Upper lobe of right lung (tissue), 1 donor: ENCODE measurements around the gene CDH3. TPM values are rescaled to one million over a fixed set of nuclear protein-coding genes. Genes with fewer than 3 reads are reported as not detected.

Experiments used
- ATAC-seq: fragments of 200-7000 bp; cut with Tn5 transposase; one replicate; pipeline ENCODE4 v1.9.1; 2020; ENCODE audit warnings: mild to moderate bottlenecking, moderate library complexity
- DNase-seq: peaks from one replicate; pipeline ENCODE4 v3.0.0-alpha.2; 2020
- H3K27ac ChIP-seq: fragments of 200-600 bp; one replicate; pipeline ENCODE4 v1.8.0; 2022
- H3K27me3 ChIP-seq: fragments of 200-600 bp; one replicate; pipeline ENCODE4 v1.8.0; 2022; ENCODE audit warnings: mild to moderate bottlenecking
- H3K36me3 ChIP-seq: fragments of 200-600 bp; one replicate; pipeline ENCODE4 v1.8.0; 2022
- H3K4me1 ChIP-seq: fragments of 200-600 bp; one replicate; pipeline ENCODE4 v1.8.0; 2022
- H3K4me3 ChIP-seq: fragments of 200-600 bp; one replicate; pipeline ENCODE4 v1.8.0; 2022; ENCODE audit warnings: mild to moderate bottlenecking
- H3K9me3 ChIP-seq: fragments of 200-600 bp; one replicate; pipeline ENCODE4 v1.8.0; 2022
- CTCF ChIP-seq: fragments of 200-600 bp; IDR thresholded peaks from one replicate; pipeline ENCODE4 v1.8.0; 2022; ENCODE audit warnings: antibody characterized with exemption
- intact Hi-C: fragments of 100-400 bp; cut with DNase I; formaldehyde crosslinking; loops from one replicate; pipeline ENCODE4 v1.11.0; 2022
- total RNA-seq: library from RNA; stranded (reverse); fragmentation: NEBNext Ultra II Directional; extraction: Animal tissue kit (Norgen Biotek cat#: 25700); gene quantifications from one replicate; pipeline ENCODE4 v1.2.1, GENCODE V29; 2021
- donor health status: DM: no; HTN: yes; CAD: no; lungs with severe emphysema.

The CDH3 gene
- total RNA-seq, 1 donor from 2014 or later: 9.6 TPM

- Histone ChIP-seq H3K4me3 (no peak overlapping the region), H3K36me3 (no peaks in the 10 kb centered on the region), H3K4me1 (no peaks in the 10 kb centered on the region), H3K27ac (no peak overlapping the region), H3K27me3 (no peaks in the 10 kb centered on the region), H3K9me3 (no peaks in the 10 kb centered on the region)
- DNase-seq: no peak
- intact Hi-C loops: no loop called here
- no peak for ATAC-seq
- TF ChIP-seq CTCF: no peak
Measured at GRCh38 chr16:68668266-68668665, 23.2 kb downstream of the CDH3 start.

GRCh38 chr16:68676113-68676860 is 31.2 kb downstream of the CDH3 start:
- TF ChIP-seq CTCF: no peak
- H3K27ac ChIP-seq: no peak overlapping the region
- H3K27me3 ChIP-seq: no peaks in the 10 kb centered on the region
- H3K4me3 ChIP-seq: no peak overlapping the region
- H3K9me3 ChIP-seq: no peaks in the 10 kb centered on the region
- DNase-seq (no peak), ATAC-seq (no peak)
- intact Hi-C loops: no loop called here
- no peaks in the 10 kb centered on the region for H3K36me3 ChIP-seq
- H3K4me1 ChIP-seq: no peaks in the 10 kb centered on the region

- no peak for TF ChIP-seq CTCF
- Histone ChIP-seq H3K27ac (no peak overlapping the region), H3K36me3 (no peaks in the 10 kb centered on the region), H3K4me3 (no peak overlapping the region), H3K27me3 (no peaks in the 10 kb centered on the region), H3K4me1 (no peaks in the 10 kb centered on the region), H3K9me3 (no peaks in the 10 kb centered on the region)
- intact Hi-C loops: no loop called here
- no peak for DNase-seq
- ATAC-seq: no peak
Measured at GRCh38 chr16:68681038-68681437, 35.9 kb downstream of the CDH3 start.

GRCh38 chr16:68685685-68686478 is 40.8 kb downstream of the CDH3 start:
- no peak for TF ChIP-seq CTCF
- Histone ChIP-seq H3K27me3 (no peaks in the 10 kb centered on the region), H3K4me1 (no peaks in the 10 kb centered on the region), H3K36me3 (no peaks in the 10 kb centered on the region), H3K4me3 (no peak overlapping the region), H3K27ac (no peak overlapping the region), H3K9me3 (no peaks in the 10 kb centered on the region)
- intact Hi-C loops: no loop called here
- DNase-seq (no peak), ATAC-seq (no peak)

GRCh38 chr16:68686905-68687304 is 41.8 kb downstream of the CDH3 start:
- Histone ChIP-seq H3K27ac (no peak overlapping the region), H3K4me3 (no peak overlapping the region), H3K9me3 (no peaks in the 10 kb centered on the region), H3K36me3 (no peaks in the 10 kb centered on the region), H3K27me3 (no peaks in the 10 kb centered on the region), H3K4me1 (no peaks in the 10 kb centered on the region)
- intact Hi-C loops: no loop called here
- no peak for DNase-seq
- no peak for TF ChIP-seq CTCF
- no peak for ATAC-seq
